Spleen (tissue), 11 donors: ENCODE results near the gene ZNF491. TPM values are rescaled to one million over a fixed set of nuclear protein-coding genes. Genes with fewer than 3 reads are reported as not detected.

Experiments used
- DNase-seq: peaks from one replicate; pipeline ENCODE4 v3.0.0-alpha.2; 2020
- H3K27ac ChIP-seq, 8 donors: fragments of 200-600 bp; sonication (generic) in 7 of 8; 1 replicate in 4 of 8; 2 replicates in 4 of 8; pipeline versions ENCODE4 v1.5.0 to v1.8.0; 2016 to 2021; ENCODE audit warnings: inconsistent platforms in 4 of 8, mild to moderate bottlenecking in 4 of 8, moderate library complexity in 1 of 8
- H3K27me3 ChIP-seq, 7 donors: fragments of 200-600 bp; sonication (generic) in 6 of 7; replicated peaks in 1 of 7; 1 replicate in 4 of 7; 2 replicates in 3 of 7; pipeline versions ENCODE4 v1.5.0 to v1.8.0; 2016 to 2021; ENCODE audit warnings: inconsistent platforms in 3 of 7, mild to moderate bottlenecking in 1 of 7
- H3K36me3 ChIP-seq, 6 donors: fragments of 200-600 bp; sonication (generic) in 5 of 6; 1 replicate in 4 of 6; 2 replicates in 2 of 6; pipeline versions ENCODE4 v1.5.0 to v1.8.0; 2016 to 2021; ENCODE audit warnings: inconsistent platforms in 2 of 6
- H3K4me1 ChIP-seq, 6 donors: fragments of 200-600 bp; sonication (generic) in 5 of 6; 1 replicate in 3 of 6; 2 replicates in 3 of 6; pipeline versions ENCODE4 v1.5.0 to v1.8.0; 2016 to 2021; ENCODE audit warnings: inconsistent platforms in 3 of 6
- H3K4me3 ChIP-seq, 8 donors: fragments of 200-600 bp; sonication (generic) in 7 of 8; 1 replicate in 4 of 8; 2 replicates in 4 of 8; pipeline versions ENCODE4 v1.5.0 to v1.8.0; 2016 to 2021; ENCODE audit warnings: inconsistent platforms in 4 of 8, mild to moderate bottlenecking in 4 of 8, moderate library complexity in 2 of 8
- H3K9me3 ChIP-seq, 8 donors: fragments of 200-600 bp; sonication (generic) in 7 of 8; 1 replicate in 4 of 8; 2 replicates in 4 of 8; pipeline versions ENCODE4 v1.5.0 to v1.8.0; 2016 to 2021; ENCODE audit warnings: inconsistent platforms in 4 of 8
- CTCF ChIP-seq, 11 experiments: fragments of 200-600 bp in 7 of 11; fragments of 450-650 bp in 4 of 11; sonication (generic) in 4 of 11; IDR thresholded peaks in 8 of 11; conservative IDR thresholded peaks in 3 of 11; 1 replicate in 7 of 11; 2 replicates in 4 of 11; pipeline versions ENCODE4 v1.4.0 to v1.8.0; 2016 to 2021; ENCODE audit warnings: antibody characterized with exemption in 11 of 11, inconsistent platforms in 4 of 11, mild to moderate bottlenecking in 1 of 11
- POLR2A ChIP-seq, 3 donors: fragments of 450-650 bp; IDR thresholded peaks; one replicate each; pipeline ENCODE4 v1.5.1; 2017; ENCODE audit warnings: antibody characterized with exemption in 3 of 3, mild to moderate bottlenecking in 1 of 3
- POLR2AphosphoS5 ChIP-seq, 3 donors: sonication (generic); formaldehyde crosslinking; IDR thresholded peaks; one replicate each; pipeline ENCODE4 v1.5.1; 2017; ENCODE audit warnings: antibody characterized with exemption in 3 of 3
- WGBS, 5 donors: extraction: QIAGEN DNeasy Blood & Tissue Kit in 3 of 5; methylation state at CpG; one replicate each; pipeline versions ENCODE4 v1.1.5 to v1.1.7; 2013 to 2018; 5-methylcytosine and 5-hydroxymethylcytosine counted together
- intact Hi-C: fragments of 100-400 bp; cut with DNase I; formaldehyde crosslinking; loops from one replicate; pipeline ENCODE4 v1.15.0; 2023; ENCODE audit warnings: low total_unique reads
- polyA plus RNA-seq, 3 donors: library from polyadenylated mRNA; stranded (reverse); fragments of 200-250 nt; gene quantifications; one replicate each; pipeline ENCODE4 v1.2.1, GENCODE V29; 2013
- total RNA-seq, 7 donors: library from RNA; depleted of rRNA in 3 of 7; stranded (reverse); fragments of >200 nt in 3 of 7; fragmentation: NEBNext Ultra II Directional in 4 of 7; extraction: Animal tissue kit (Norgen Biotek cat#: 25700) in 4 of 7; gene quantifications; one replicate each; pipeline versions ENCODE4 v1.1.0 to v1.2.1, GENCODE V29; 2016 to 2021
- donor health status: healthy with polysubstance abuse.
- donor health status: DM: no; HTN: no; CAD: no; lungs with moderate emphysema.
- donor health status: DM: no; HTN: no; CAD: no.
- donor health status: Bipolar disorder and iron deficiency.
- donor health status: healthy.
- donor health status: DM: no; HTN: no; CAD: no.
- donor health status: DM: yes; HTN: yes; CAD: no.

ZNF491 gene
- total and polyA plus RNA-seq, 10 donors = 0.61 to 3.5 (median 2.3) TPM

DNA sequence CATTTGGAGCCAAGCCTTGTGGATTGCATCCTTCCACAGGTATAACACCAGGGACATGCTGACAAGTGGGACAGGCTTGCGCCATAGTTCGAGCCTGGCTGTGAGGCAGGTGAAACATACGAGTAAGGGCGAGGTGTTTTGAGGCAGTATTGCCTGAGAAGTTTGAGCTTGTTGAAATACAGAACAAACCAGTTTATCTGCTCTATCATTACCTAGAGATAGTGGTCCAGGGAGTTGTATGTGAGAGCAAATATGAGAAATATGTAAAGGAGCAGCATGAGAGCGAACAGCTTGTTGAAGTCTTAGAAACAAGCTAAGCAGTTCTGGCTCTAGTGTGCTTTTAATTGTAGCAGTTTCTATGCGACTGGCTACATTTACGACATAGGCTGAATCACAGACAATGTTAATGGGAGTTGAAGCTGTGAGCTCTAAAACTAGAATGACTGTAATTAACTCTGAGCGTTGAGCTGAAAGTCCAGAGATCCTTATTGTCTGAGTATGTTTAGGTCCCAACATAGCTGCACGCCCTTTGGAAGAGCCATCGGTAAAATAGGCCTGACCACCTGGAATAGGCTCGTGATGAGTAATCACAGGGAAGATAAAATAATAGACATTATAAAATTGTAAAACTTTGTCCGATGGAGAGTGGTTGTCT, 58.4 kb downstream of the ZNF491 start:
- no peak for DNase-seq
- Histone ChIP-seq H3K36me3 (peaks cover 0 to 74% (median 8%) of the 10 kb centered on the region in 6 donors), H3K9me3 (peaks cover 0 to 94% (median 50%) of the 10 kb centered on the region in 8 donors), H3K27ac (no peak overlapping the region), H3K27me3 (no peaks in the 10 kb centered on the region), H3K4me3 (no peak overlapping the region), H3K4me1 (no peaks in the 10 kb centered on the region)
- TF ChIP-seq POLR2A (IDR thresholded peaks at IDR 0.05) (no peak), POLR2AphosphoS5 (IDR thresholded peaks at IDR 0.05) (no peak), CTCF (IDR thresholded peaks at IDR 0.05 in 8 of 11, conservative IDR thresholded peaks at IDR 0.05 in 3 of 11) (no peak)
- intact Hi-C loops = no loop called here
- 95 to 97% (median 97%) methylated on average over 12 of the region's 12 CpGs for WGBS, 5 donors

Other genes with a start within 250 kb of the ZNF491 start
- gene ELOF1, start 239.3 kb upstream of the ZNF491 start, total RNA-seq = 10 to 100 TPM; 21.8 to 44.6 (median 36.3) TPM
- gene ELOF1, start 239.3 kb upstream of the ZNF491 start, polyA plus RNA-seq = 10 to 100 TPM; 63.1 to 77.1 (median 67.8) TPM
- gene ACP5, start 220.9 kb upstream of the ZNF491 start, total RNA-seq = 10 to 100 TPM; 41.7 to 74.4 (median 64.5) TPM
- 100 to 1,000 TPM in 2 of 3 donors, 10 to 100 TPM in 1; 91.6 to 332 (median 200) TPM for gene ACP5, start 220.9 kb upstream of the ZNF491 start, polyA plus RNA-seq
- gene ZNF627, start 201.0 kb upstream of the ZNF491 start, total RNA-seq = 10 to 100 TPM; 11.6 to 14.5 (median 12.9) TPM
- 1 to 10 TPM; 4.5 to 8.6 (median 8.1) TPM for gene ZNF627, start 201.0 kb upstream of the ZNF491 start, polyA plus RNA-seq
- 1 to 10 TPM; 2.9 to 5.2 (median 4.2) TPM for gene ZNF823, start 59.6 kb upstream of the ZNF491 start, total RNA-seq
- 1 to 10 TPM; 1.3 to 2.1 (median 1.8) TPM for gene ZNF823, start 59.6 kb upstream of the ZNF491 start, polyA plus RNA-seq
- 10 to 100 TPM in 6 of 7 donors, 1 to 10 TPM in 1; 8.0 to 17.4 (median 12.6) TPM for gene ZNF441, start 31.5 kb upstream of the ZNF491 start, total RNA-seq
- 1 to 10 TPM; 5.0 to 8.1 (median 6.2) TPM for gene ZNF441, start 31.5 kb upstream of the ZNF491 start, polyA plus RNA-seq
- gene ZNF440, start 15.8 kb downstream of the ZNF491 start, total RNA-seq = 10 to 100 TPM; 12.7 to 19.0 (median 17.5) TPM
- gene ZNF440, start 15.8 kb downstream of the ZNF491 start, polyA plus RNA-seq = 1 to 10 TPM; 2.6 to 4.8 (median 2.7) TPM
- gene ZNF439, start 50.2 kb downstream of the ZNF491 start, total RNA-seq = 10 to 100 TPM; 14.1 to 19.4 (median 15.9) TPM
- gene ZNF439, start 50.2 kb downstream of the ZNF491 start, polyA plus RNA-seq = 10 to 100 TPM; 10.2 to 16.7 (median 11.3) TPM
- gene ZNF69, start 89.3 kb downstream of the ZNF491 start, total RNA-seq = 10 to 100 TPM in 1 of 7 donors, 1 to 10 TPM in 6; 3.1 to 11.0 (median 5.9) TPM
- 1 to 10 TPM; 1.8 to 3.4 (median 2.9) TPM for gene ZNF69, start 89.3 kb downstream of the ZNF491 start, polyA plus RNA-seq
- 10 to 100 TPM; 20.1 to 34.0 (median 25.5) TPM for gene ZNF700, start 126.6 kb downstream of the ZNF491 start, total RNA-seq
- gene ZNF700, start 126.6 kb downstream of the ZNF491 start, polyA plus RNA-seq = 10 to 100 TPM; 12.2 to 31.7 (median 14.8) TPM
- gene ZNF763, start 166.5 kb downstream of the ZNF491 start, total RNA-seq = 10 to 100 TPM in 1 of 7 donors, 1 to 10 TPM in 6; 5.3 to 10.7 (median 7.1) TPM
- 1 to 10 TPM; 3.7 to 6.4 (median 5.5) TPM for gene ZNF763, start 166.5 kb downstream of the ZNF491 start, polyA plus RNA-seq
- gene ZNF433, start 237.2 kb downstream of the ZNF491 start, total RNA-seq = 1 to 10 TPM; 3.4 to 7.7 (median 6.4) TPM
- 1 to 10 TPM; 2.4 to 4.7 (median 3.3) TPM for gene ZNF433, start 237.2 kb downstream of the ZNF491 start, polyA plus RNA-seq